ENCODE results near the gene SHISAL2A.

The SHISAL2A gene

GRCh38 chr1:52695627-52696026 lies 62.7 kb downstream of the SHISAL2A start:
- H3K4ac ChIP-seq (ENCODE audit: low read length) = no peak overlapping the region
- H3K27ac ChIP-seq (replicated peaks; ENCODE audit: low read length) = no peak overlapping the region
- no peaks in the 10 kb centered on the region for H3K27me3 ChIP-seq (ENCODE audit: control insufficient read depth in 3 of 3, insufficient read depth in 3 of 3, low read depth in 1 of 3, low read length in 3 of 3)
- WGBS, 2 donors (ENCODE audit: extremely low coverage in 2 of 2, insufficient read length in 2 of 2, insufficient replicate concordance in 1 of 2) = no CpG with 5 or more reads among the region's 7 CpGs
- H3K4me1 ChIP-seq (ENCODE audit: control insufficient read depth in 2 of 2, insufficient read depth in 1 of 2, low read depth in 1 of 2, low read length in 2 of 2) = peaks cover 0 to 4% of the 10 kb centered on the region in 2 donors
- H2AK5ac ChIP-seq (ENCODE audit: low read depth, low read length) = no peak overlapping the region
- peaks cover 12 to 37% of the 10 kb centered on the region in 2 donors for H3K36me3 ChIP-seq (replicated peaks in 1 of 2; ENCODE audit: control insufficient read depth in 2 of 2, insufficient read depth in 2 of 2, low read length in 2 of 2)
- H3K9ac ChIP-seq (ENCODE audit: low read depth, low read length, poor library complexity) = no peak overlapping the region
- H3K4me2 ChIP-seq (ENCODE audit: insufficient read depth, low read length, poor library complexity, severe bottlenecking) = no peak overlapping the region
- peaks cover 3% of the 10 kb centered on the region for H3K79me1 ChIP-seq (ENCODE audit: low read depth, low read length)
- DNase-seq (ENCODE audit: low spot score) = no peak
- no peak overlapping the region for H3K4me3 ChIP-seq (ENCODE audit: low read length in 2 of 2)
- no peak overlapping the region for H2BK120ac ChIP-seq (ENCODE audit: low read depth, low read length)
- H2BK15ac ChIP-seq (ENCODE audit: low read length) = no peak overlapping the region
- no peak overlapping the region for H2BK12ac ChIP-seq (ENCODE audit: low read length)
- H4K8ac ChIP-seq (ENCODE audit: low read depth, low read length) = no peak overlapping the region
- H3K18ac ChIP-seq (ENCODE audit: low read length) = no peak overlapping the region
- H3K14ac ChIP-seq (ENCODE audit: low read length) = no peak overlapping the region
- H2AFZ ChIP-seq (ENCODE audit: low read length) = no peak overlapping the region
- H3K9me3 ChIP-seq (replicated peaks in 1 of 2; ENCODE audit: control insufficient read depth in 2 of 2, insufficient read depth in 1 of 2, low read depth in 1 of 2, low read length in 2 of 2) = peaks cover 0 to 9% of the 10 kb centered on the region in 2 donors
- H3K23ac ChIP-seq (ENCODE audit: low read depth, low read length, poor library complexity) = no peak overlapping the region
- H2BK5ac ChIP-seq (ENCODE audit: low read length) = no peak overlapping the region
- no peak overlapping the region for H4K91ac ChIP-seq (ENCODE audit: low read depth, low read length, poor library complexity)

GRCh38 chr1:52697795-52698674 lies 65.1 kb downstream of the SHISAL2A start, which contains the start of gene COA7:
Gene COA7 (minus strand): TSS chr1:52698347. CDS start chr1:52698326, 21 bp downstream.
- Histone ChIP-seq H3K4me3 (ENCODE audit: low read length in 2 of 2) (peak within 1 kb of the TSS; percentile 82 to 92), H3K27ac (replicated peaks; ENCODE audit: low read length) (no peak within 1 kb of the TSS), H4K91ac (ENCODE audit: low read depth, low read length, poor library complexity) (no peak within 1 kb of the TSS), H2AFZ (ENCODE audit: low read length) (peak within 1 kb of the TSS; percentile 99), H4K8ac (ENCODE audit: low read depth, low read length) (no peak within 1 kb of the TSS), H3K27me3 (ENCODE audit: control insufficient read depth in 3 of 3, insufficient read depth in 3 of 3, low read depth in 1 of 3, low read length in 3 of 3) (no peaks in the 10 kb centered on the region), H3K36me3 (replicated peaks in 1 of 2; ENCODE audit: control insufficient read depth in 2 of 2, insufficient read depth in 2 of 2, low read length in 2 of 2) (peaks cover 0 to 14% of the 10 kb centered on the region in 2 donors), H3K4me1 (ENCODE audit: control insufficient read depth in 2 of 2, insufficient read depth in 1 of 2, low read depth in 1 of 2, low read length in 2 of 2) (peaks cover 0 to 4% of the 10 kb centered on the region in 2 donors), H3K9me3 (replicated peaks in 1 of 2; ENCODE audit: control insufficient read depth in 2 of 2, insufficient read depth in 1 of 2, low read depth in 1 of 2, low read length in 2 of 2) (peaks cover 0 to 9% of the 10 kb centered on the region in 2 donors), H2BK120ac (ENCODE audit: low read depth, low read length) (peak within 1 kb of the TSS; percentile 47), H2BK12ac (ENCODE audit: low read length) (no peak within 1 kb of the TSS), H2BK15ac (ENCODE audit: low read length) (peak within 1 kb of the TSS; percentile 94), H2AK5ac (ENCODE audit: low read depth, low read length) (peak within 1 kb of the TSS; percentile 78), H3K9ac (ENCODE audit: low read depth, low read length, poor library complexity) (peak within 1 kb of the TSS; percentile 85), H3K18ac (ENCODE audit: low read length) (peak within 1 kb of the TSS; percentile 97), H3K4ac (ENCODE audit: low read length) (no peak within 1 kb of the TSS), H3K14ac (ENCODE audit: low read length) (peak within 1 kb of the TSS; percentile 91), H3K23ac (ENCODE audit: low read depth, low read length, poor library complexity) (peak within 1 kb of the TSS; percentile 70), H3K79me1 (ENCODE audit: low read depth, low read length) (peaks cover 3% of the 10 kb centered on the region), H2BK5ac (ENCODE audit: low read length) (peak within 1 kb of the TSS; percentile 92), H3K4me2 (ENCODE audit: insufficient read depth, low read length, poor library complexity, severe bottlenecking) (peak within 1 kb of the TSS; percentile 68)
- DNase-seq (ENCODE audit: low spot score) = peak; percentile 57
- no CpG with 5 or more reads among the region's 68 CpGs for WGBS, 2 donors (ENCODE audit: extremely low coverage in 2 of 2, insufficient read length in 2 of 2, insufficient replicate concordance in 1 of 2)

GRCh38 chr1:52702886-52703787 lies 70.2 kb downstream of the SHISAL2A start:
- peak overlapping the region; percentile 17 for H3K27ac ChIP-seq (replicated peaks; ENCODE audit: low read length)
- H4K91ac ChIP-seq (ENCODE audit: low read depth, low read length, poor library complexity) = no peak overlapping the region
- H3K23ac ChIP-seq (ENCODE audit: low read depth, low read length, poor library complexity) = peak overlapping the region; percentile 57
- H3K4me2 ChIP-seq (ENCODE audit: insufficient read depth, low read length, poor library complexity, severe bottlenecking) = peak overlapping the region; percentile 94
- H2AK5ac ChIP-seq (ENCODE audit: low read depth, low read length) = no peak overlapping the region
- H3K36me3 ChIP-seq (replicated peaks in 1 of 2; ENCODE audit: control insufficient read depth in 2 of 2, insufficient read depth in 2 of 2, low read length in 2 of 2) = no peaks in the 10 kb centered on the region
- peaks cover 0 to 10% (median 0%) of the 10 kb centered on the region in 3 experiments for H3K27me3 ChIP-seq (ENCODE audit: control insufficient read depth in 3 of 3, insufficient read depth in 3 of 3, low read depth in 1 of 3, low read length in 3 of 3)
- H2AFZ ChIP-seq (ENCODE audit: low read length) = peak overlapping the region; percentile 93
- peak overlapping the region; percentile 46 for H2BK12ac ChIP-seq (ENCODE audit: low read length)
- peak overlapping the region; percentile 57 to 84 for H3K4me3 ChIP-seq (ENCODE audit: low read length in 2 of 2)
- no peak overlapping the region for H2BK120ac ChIP-seq (ENCODE audit: low read depth, low read length)
- no peaks in the 10 kb centered on the region for H3K9me3 ChIP-seq (replicated peaks in 1 of 2; ENCODE audit: control insufficient read depth in 2 of 2, insufficient read depth in 1 of 2, low read depth in 1 of 2, low read length in 2 of 2)
- no peaks in the 10 kb centered on the region for H3K79me1 ChIP-seq (ENCODE audit: low read depth, low read length)
- H3K4ac ChIP-seq (ENCODE audit: low read length) = no peak overlapping the region
- no CpG with 5 or more reads among the region's 35 CpGs for WGBS, 2 donors (ENCODE audit: extremely low coverage in 2 of 2, insufficient read length in 2 of 2, insufficient replicate concordance in 1 of 2)
- peak; percentile 77 for DNase-seq (ENCODE audit: low spot score)
- H2BK5ac ChIP-seq (ENCODE audit: low read length) = no peak overlapping the region
- H4K8ac ChIP-seq (ENCODE audit: low read depth, low read length) = no peak overlapping the region
- H2BK15ac ChIP-seq (ENCODE audit: low read length) = no peak overlapping the region
- H3K14ac ChIP-seq (ENCODE audit: low read length) = peak overlapping the region; percentile 14
- H3K9ac ChIP-seq (ENCODE audit: low read depth, low read length, poor library complexity) = peak overlapping the region; percentile 82
- H3K18ac ChIP-seq (ENCODE audit: low read length) = peak overlapping the region; percentile 93
- peaks cover 3 to 4% of the 10 kb centered on the region in 2 donors for H3K4me1 ChIP-seq (ENCODE audit: control insufficient read depth in 2 of 2, insufficient read depth in 1 of 2, low read depth in 1 of 2, low read length in 2 of 2)

Data from neuronal stem cell (in vitro differentiated cells).